HG03439 (cell line): Measurements from ENCODE around the gene GPR78.
A peak's percentile ranks its signal among the peaks of the same experiment; 100 is the strongest.

Source experiments
- ATAC-seq: cut with Tn5 transposase; IDR thresholded peaks from one replicate; pipeline ENCODE4 v1.9.1; 2021; ENCODE audit warnings: mild to moderate bottlenecking, moderate library complexity; ENCODE audit not compliant: unreplicated experiment

The GPR78 gene

GRCh38 chr4:8580321-8581093 lies at the start of gene GPR78:
GPR78 (plus strand) TSS chr4:8580392; CDS start chr4:8580983, 591 bp downstream.
- no peak for ATAC-seq

- no peak for ATAC-seq
These were observed 47.9 kb upstream of the GPR78 start for GRCh38 chr4:8532245-8532781.

- no peak for ATAC-seq
These were observed 46.8 kb upstream of the GPR78 start for GRCh38 chr4:8533274-8533865.

GRCh38 chr4:8534129-8534528 lies 46.1 kb upstream of the GPR78 start:
- ATAC-seq: peak; percentile 82

- ATAC-seq: no peak
These were observed 45.6 kb upstream of the GPR78 start for GRCh38 chr4:8534611-8535010.

- no peak for ATAC-seq
These were observed 43.7 kb upstream of the GPR78 start for GRCh38 chr4:8536467-8536866.

GRCh38 chr4:8537041-8537461 lies 43.1 kb upstream of the GPR78 start:
- ATAC-seq: no peak

- ATAC-seq: no peak
These were observed 42.0 kb upstream of the GPR78 start for GRCh38 chr4:8538076-8538702.

- ATAC-seq: no peak
These were observed 41.3 kb upstream of the GPR78 start for GRCh38 chr4:8538703-8539567.

GRCh38 chr4:8539661-8540060 lies 40.5 kb upstream of the GPR78 start:
- ATAC-seq: no peak

- no peak for ATAC-seq
These were observed 40.1 kb upstream of the GPR78 start for GRCh38 chr4:8540072-8540471.

- no peak for ATAC-seq
These were observed 39.6 kb upstream of the GPR78 start for GRCh38 chr4:8540586-8540985.

GRCh38 chr4:8540991-8541390 lies 39.2 kb upstream of the GPR78 start:
- no peak for ATAC-seq

- no peak for ATAC-seq
These were observed 38.0 kb upstream of the GPR78 start for GRCh38 chr4:8541981-8542715.

- no peak for ATAC-seq
These were observed 37.2 kb upstream of the GPR78 start for GRCh38 chr4:8542776-8543525.

- no peak for ATAC-seq
These were observed 36.6 kb upstream of the GPR78 start for GRCh38 chr4:8543623-8544022.

- ATAC-seq: no peak
These were observed 35.9 kb upstream of the GPR78 start for GRCh38 chr4:8544282-8544681.

GRCh38 chr4:8544741-8545438 lies 35.3 kb upstream of the GPR78 start:
- no peak for ATAC-seq

- ATAC-seq: no peak
These were observed 34.8 kb upstream of the GPR78 start for GRCh38 chr4:8545439-8545765.
